ENCODE results near the gene PRSS50.

PRSS50 gene

GRCh38 chr3:46725621-46726314 is 8.1 kb upstream of the PRSS50 start:
- no peak for DNase-seq

GRCh38 chr3:46724424-46724823 is 6.8 kb upstream of the PRSS50 start:
- DNase-seq, result no peak

GRCh38 chr3:46722443-46722842 is 4.8 kb upstream of the PRSS50 start:
- no peak for DNase-seq

GRCh38 chr3:46721009-46721408 is 3.3 kb upstream of the PRSS50 start:
- no peak for DNase-seq

GRCh38 chr3:46719735-46720271 is 2.1 kb upstream of the PRSS50 start:
- DNase-seq, result no peak

GRCh38 chr3:46719044-46719565 is 1.4 kb upstream of the PRSS50 start:
- no peak for DNase-seq

GRCh38 chr3:46716461-46717441 is 918 bp downstream of the PRSS50 start:
- DNase-seq, result no peak

- DNase-seq, result no peak
Observed at GRCh38 chr3:46715507-46716175, 2.0 kb downstream of the PRSS50 start.

GRCh38 chr3:46714728-46715506 is 2.8 kb downstream of the PRSS50 start:
- DNase-seq, result no peak

GRCh38 chr3:46713898-46714552 is 3.6 kb downstream of the PRSS50 start:
- DNase-seq, result no peak

GRCh38 chr3:46713050-46713897 is 4.4 kb downstream of the PRSS50 start:
- DNase-seq, result no peak

GRCh38 chr3:46712191-46713049 is 5.2 kb downstream of the PRSS50 start:
- DNase-seq, result no peak

- no peak for DNase-seq
Observed at GRCh38 chr3:46711760-46712159, 5.9 kb downstream of the PRSS50 start.

- DNase-seq, result no peak
Observed at GRCh38 chr3:46711305-46711704, 6.4 kb downstream of the PRSS50 start.

- no peak for DNase-seq
Observed at GRCh38 chr3:46710671-46711295, 6.9 kb downstream of the PRSS50 start.

GRCh38 chr3:46710229-46710628 is 7.4 kb downstream of the PRSS50 start:
- DNase-seq, result no peak

GRCh38 chr3:46709721-46710120 is 7.9 kb downstream of the PRSS50 start:
- no peak for DNase-seq

- DNase-seq, result no peak
Observed at GRCh38 chr3:46709157-46709654, 8.5 kb downstream of the PRSS50 start.

Measured in NCI-H748 treated with DMSO at 0.1 percent for 48 hours (cell line).